HepG2 (cell line): ENCODE measurements around the gene HTR7. TPM values are rescaled to one million over a fixed set of nuclear protein-coding genes. Genes with fewer than 3 reads are reported as not detected.
A peak's percentile ranks its signal among the peaks of the same experiment; 100 is the strongest.

ENCODE experiments used
- FOXO1 ChIP-seq: sonication (generic); formaldehyde crosslinking; IDR thresholded peaks from 2 replicates; pipeline ENCODE4 v1.4.0; 2020; ENCODE audit warnings: missing genetic modification reagents
- KMT2A ChIP-seq: sonication (generic); formaldehyde crosslinking; IDR thresholded peaks from 2 replicates; pipeline ENCODE4 v1.4.0; 2020; ENCODE audit warnings: missing genetic modification reagents
- PAXIP1 ChIP-seq: sonication (generic); formaldehyde crosslinking; conservative IDR thresholded peaks from 2 replicates; pipeline ENCODE4 v1.4.0; 2020; ENCODE audit warnings: mild to moderate bottlenecking, missing genetic modification reagents, moderate library complexity
- SIN3A ChIP-seq: IDR thresholded peaks from 2 replicates; pipeline ENCODE4 v1.6.1; 2011; ENCODE audit warnings: low read depth, mild to moderate bottlenecking, control low read depth, low read length, borderline replicate concordance
- SP4 ChIP-seq: sonication (generic); formaldehyde crosslinking; IDR thresholded peaks from 2 replicates; pipeline ENCODE4 v1.8.1; 2023; ENCODE audit warnings: mild to moderate bottlenecking, missing genetic modification reagents
- TMF1 ChIP-seq: sonication (generic); formaldehyde crosslinking; IDR thresholded peaks from 2 replicates; pipeline ENCODE4 v1.8.1; 2022; ENCODE audit warnings: low read depth, missing genetic modification reagents
- ZBTB20 ChIP-seq: sonication (generic); formaldehyde crosslinking; IDR thresholded peaks from 2 replicates; pipeline ENCODE4 v1.8.1; 2023; ENCODE audit warnings: missing genetic modification reagents, low read depth, mild to moderate bottlenecking, borderline replicate concordance
- ZBTB4 ChIP-seq: sonication (generic); formaldehyde crosslinking; IDR thresholded peaks from 2 replicates; pipeline ENCODE4 v1.4.0; 2020; ENCODE audit warnings: missing genetic modification reagents, mild to moderate bottlenecking, borderline replicate concordance
- ZKSCAN8 ChIP-seq: IDR thresholded peaks from 2 replicates; pipeline ENCODE4 v1.6.1; 2016; ENCODE audit warnings: borderline replicate concordance, missing genetic modification reagents, missing compliant biosample characterization
- ZNF616 ChIP-seq: sonication (generic); formaldehyde crosslinking; IDR thresholded peaks from 2 replicates; pipeline ENCODE4 v1.5.0; 2020; ENCODE audit warnings: low read depth, mild to moderate bottlenecking, missing genetic modification reagents
- ZNF883 ChIP-seq: sonication (generic); formaldehyde crosslinking; IDR thresholded peaks from 2 replicates; pipeline ENCODE4 v1.5.1; 2020; ENCODE audit warnings: mild to moderate bottlenecking, missing genetic modification reagents; ENCODE audit errors: not compliant biosample characterization
- polyA plus RNA-seq, 8 experiments: library from polyadenylated mRNA; depleted of rRNA in 3 of 8; stranded (reverse) in 7 of 8; unstranded in 1 of 8; fragments of >200 nt; fragmentation: Illumina TruSeq in 4 of 8; extraction: Trizol in 4 of 8; gene quantifications; 2 replicates each; pipeline versions ENCODE4 v1.2.1 to v1.2.3, GENCODE V29; 2011 to 2016; ENCODE audit warnings: low read depth in 4 of 8, missing spikeins in 1 of 8, mixed read lengths in 1 of 8; ENCODE audit not compliant: insufficient read depth in 1 of 8
- total RNA-seq, 5 experiments: library from RNA; depleted of rRNA; stranded (reverse); fragments of >200 nt; fragmentation: Illumina TruSeq; extraction: Trizol; gene quantifications; 2 replicates each; pipeline ENCODE4 v1.2.3, GENCODE V29; 2016; ENCODE audit warnings: low read depth in 1 of 5
- TF ChIP-seq, protein P1 (sequence below), 2 experiments: sonication (generic) in 1 of 2; formaldehyde crosslinking in 1 of 2; IDR thresholded peaks; 2 replicates each; pipeline versions ENCODE4 v1.6.1 to v1.9.0; 2014 to 2022; ENCODE audit warnings: antibody characterized with exemption in 1 of 2, borderline replicate concordance in 1 of 2, inconsistent platforms in 1 of 2, low read depth in 1 of 2, missing genetic modification reagents in 1 of 2

HTR7 gene
- total and polyA plus RNA-seq, 2 of the 13 experiments (the other 11 are each of a cell fraction or from before 2014, with no cell fraction given): 0.04 TPM; not detected in 1

- TF ChIP-seq, protein P1, sequence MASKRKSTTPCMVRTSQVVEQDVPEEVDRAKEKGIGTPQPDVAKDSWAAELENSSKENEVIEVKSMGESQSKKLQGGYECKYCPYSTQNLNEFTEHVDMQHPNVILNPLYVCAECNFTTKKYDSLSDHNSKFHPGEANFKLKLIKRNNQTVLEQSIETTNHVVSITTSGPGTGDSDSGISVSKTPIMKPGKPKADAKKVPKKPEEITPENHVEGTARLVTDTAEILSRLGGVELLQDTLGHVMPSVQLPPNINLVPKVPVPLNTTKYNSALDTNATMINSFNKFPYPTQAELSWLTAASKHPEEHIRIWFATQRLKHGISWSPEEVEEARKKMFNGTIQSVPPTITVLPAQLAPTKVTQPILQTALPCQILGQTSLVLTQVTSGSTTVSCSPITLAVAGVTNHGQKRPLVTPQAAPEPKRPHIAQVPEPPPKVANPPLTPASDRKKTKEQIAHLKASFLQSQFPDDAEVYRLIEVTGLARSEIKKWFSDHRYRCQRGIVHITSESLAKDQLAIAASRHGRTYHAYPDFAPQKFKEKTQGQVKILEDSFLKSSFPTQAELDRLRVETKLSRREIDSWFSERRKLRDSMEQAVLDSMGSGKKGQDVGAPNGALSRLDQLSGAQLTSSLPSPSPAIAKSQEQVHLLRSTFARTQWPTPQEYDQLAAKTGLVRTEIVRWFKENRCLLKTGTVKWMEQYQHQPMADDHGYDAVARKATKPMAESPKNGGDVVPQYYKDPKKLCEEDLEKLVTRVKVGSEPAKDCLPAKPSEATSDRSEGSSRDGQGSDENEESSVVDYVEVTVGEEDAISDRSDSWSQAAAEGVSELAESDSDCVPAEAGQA (IDR thresholded peaks at IDR 0.05; ENCODE audit: low read depth): peak; percentile 66
- TF ChIP-seq, protein P1 (CRISPR knock-in tag; IDR thresholded peaks at IDR 0.05; ENCODE audit: borderline replicate concordance): no peak
- TF ChIP-seq ZBTB20 (CRISPR knock-in tag) (no peak), ZNF616 (no peak), SIN3A (peak; percentile 82; the same call in 1 of the 2 replicates), FOXO1 (CRISPR knock-in tag) (peak; percentile 26; the same call in 1 of the 2 replicates), ZBTB4 (CRISPR knock-in tag) (peak; percentile 80; the same call in 1 of the 2 replicates), ZKSCAN8 (no peak), ZNF883 (peak; percentile 32), PAXIP1 (CRISPR knock-in tag) (no peak), TMF1 (CRISPR knock-in tag) (no peak), KMT2A (peak; percentile 48; the same call in 1 of the 2 replicates), SP4 (peak; percentile 81; the same call in 1 of the 2 replicates)
These were observed 14.2 kb upstream of the HTR7 start, which contains the start of gene RPP30 (continued) for GRCh38 chr10:90871766-90872647.
